ENCODE results near the gene G6PD.

Gene G6PD

GRCh38 chrX:154486052-154486395, 60.6 kb downstream of the G6PD start:
- peak in 1 of 2 donors; percentile 43 for DNase-seq

- no peak for DNase-seq
These were observed 61.2 kb downstream of the G6PD start for GRCh38 chrX:154485150-154486051.

GRCh38 chrX:154484255-154485149, 62.1 kb downstream of the G6PD start:
- DNase-seq = no peak

DNA sequence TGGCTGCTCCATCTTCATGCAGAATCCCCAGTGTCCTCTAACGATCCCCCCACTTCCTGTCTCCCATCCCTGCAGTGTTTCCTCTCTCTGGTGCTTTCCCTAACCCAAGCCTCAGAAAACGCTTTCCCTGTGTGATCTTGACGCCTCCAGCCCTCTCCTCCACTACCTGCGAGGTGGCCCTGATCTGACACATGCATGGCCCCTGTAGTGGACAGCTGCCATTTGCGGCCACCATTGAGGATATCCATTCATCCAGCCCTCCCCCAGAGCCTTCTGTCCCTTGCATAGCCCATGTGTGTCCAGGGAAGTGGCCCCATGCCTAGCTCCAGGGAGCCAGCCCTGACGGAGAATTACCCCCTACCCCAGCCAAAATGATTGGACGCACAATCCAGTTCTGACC, 63.3 kb downstream of the G6PD start:
- no peak for DNase-seq

- DNase-seq = no peak
These were observed 63.9 kb downstream of the G6PD start for GRCh38 chrX:154482786-154483185.

DNA sequence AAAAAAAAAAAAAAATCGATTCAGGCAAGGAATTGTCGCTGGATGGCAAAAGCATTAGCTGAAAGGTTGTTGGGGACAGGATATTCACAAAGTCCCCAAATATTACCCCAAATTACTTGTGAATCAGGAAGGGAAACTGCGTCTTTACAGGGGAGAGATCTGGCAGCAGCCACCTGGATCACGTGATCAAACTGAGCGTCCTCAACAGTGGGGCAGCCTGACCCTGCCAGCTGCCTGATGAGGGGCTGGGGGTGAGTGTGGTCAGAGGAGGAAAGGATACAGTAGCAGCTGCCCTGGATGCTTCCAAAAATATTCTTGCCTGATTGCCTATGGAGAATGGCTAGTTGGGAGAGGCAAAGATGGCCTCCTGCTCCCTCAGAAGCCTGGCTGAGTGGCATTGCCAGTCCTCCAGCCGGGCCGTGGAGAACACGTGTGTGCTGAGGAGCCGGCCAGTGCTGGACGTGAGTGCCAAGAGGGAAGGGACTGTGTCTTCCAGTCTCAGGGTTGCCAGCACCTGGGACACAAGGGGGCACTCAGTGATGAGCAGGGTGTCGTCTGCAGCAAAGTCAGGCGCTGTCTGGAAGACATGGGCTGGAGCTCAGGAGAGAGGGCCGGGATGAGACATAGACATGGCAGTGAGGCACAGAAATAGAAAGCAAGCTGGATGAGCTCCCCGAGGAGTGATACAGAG, 64.6 kb downstream of the G6PD start:
- DNase-seq = no peak

Data from CD4-positive, alpha-beta T cell treated with Interferon alpha-2 for 1 hour (primary cell).